HG03175 (cell line): Measurements from ENCODE around the gene PKIB.

Experiments used
- ATAC-seq: cut with Tn5 transposase; IDR thresholded peaks from one replicate; pipeline ENCODE4 v1.9.1; 2021; ENCODE audit warnings: mild to moderate bottlenecking, moderate library complexity; ENCODE audit not compliant: unreplicated experiment

PKIB gene

DNA sequence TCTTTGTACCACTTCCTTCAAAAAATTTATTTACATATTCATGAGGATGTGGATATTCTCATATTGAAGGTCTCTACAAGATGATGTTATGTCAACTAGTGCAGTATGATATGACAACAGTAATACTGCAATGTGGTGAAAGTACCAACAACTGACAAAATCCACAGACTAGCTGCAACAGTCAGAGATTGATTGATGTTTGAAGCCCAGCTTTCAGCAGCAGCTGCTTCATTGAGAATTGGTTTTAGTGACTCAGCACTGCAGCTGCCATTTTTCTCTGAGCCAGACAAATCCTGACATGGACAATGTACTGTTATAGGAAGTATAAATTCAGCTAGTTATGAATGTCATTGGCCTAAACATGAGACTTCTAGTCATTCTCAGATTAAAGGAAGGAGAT lies 53.8 kb downstream of the PKIB start:
- no peak for ATAC-seq

DNA sequence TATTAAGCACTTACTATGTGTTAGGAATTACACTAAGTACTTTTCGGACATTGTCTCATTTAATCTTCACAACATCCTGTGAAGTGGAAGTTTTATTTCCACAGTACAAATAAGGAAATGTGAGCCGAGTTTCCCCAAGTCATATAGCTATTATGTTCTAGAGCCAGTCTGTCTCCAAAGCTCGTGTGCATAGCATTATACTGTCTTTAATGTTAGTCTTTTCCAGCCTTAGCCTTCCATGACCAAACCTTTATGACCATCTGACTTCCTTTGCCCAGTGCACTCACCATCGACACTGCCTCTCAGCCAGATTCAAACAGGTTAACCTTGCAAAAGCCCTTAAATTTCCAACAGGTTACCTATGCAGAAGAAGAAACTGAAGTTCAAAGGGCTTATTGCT lies 55.7 kb downstream of the PKIB start:
- ATAC-seq = no peak

DNA sequence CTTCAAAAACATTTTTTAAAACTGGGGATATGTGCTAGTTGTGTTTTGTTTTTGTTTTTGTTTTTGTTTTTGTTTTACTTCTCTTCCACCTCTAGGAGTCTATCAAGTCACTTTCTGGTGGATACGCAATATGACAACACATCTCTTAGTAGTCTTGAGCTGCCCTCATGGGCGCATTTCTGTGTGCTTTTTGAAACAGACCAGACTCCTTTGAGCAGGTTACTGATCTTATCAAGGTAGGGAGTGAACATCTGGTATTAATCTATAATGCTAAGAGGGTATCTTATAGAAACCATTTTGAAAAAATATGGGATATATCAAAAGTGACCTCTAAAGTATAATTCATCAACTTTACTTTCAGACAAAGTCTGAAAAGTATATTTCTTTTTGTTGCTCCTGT lies 56.2 kb downstream of the PKIB start:
- ATAC-seq = no peak

DNA sequence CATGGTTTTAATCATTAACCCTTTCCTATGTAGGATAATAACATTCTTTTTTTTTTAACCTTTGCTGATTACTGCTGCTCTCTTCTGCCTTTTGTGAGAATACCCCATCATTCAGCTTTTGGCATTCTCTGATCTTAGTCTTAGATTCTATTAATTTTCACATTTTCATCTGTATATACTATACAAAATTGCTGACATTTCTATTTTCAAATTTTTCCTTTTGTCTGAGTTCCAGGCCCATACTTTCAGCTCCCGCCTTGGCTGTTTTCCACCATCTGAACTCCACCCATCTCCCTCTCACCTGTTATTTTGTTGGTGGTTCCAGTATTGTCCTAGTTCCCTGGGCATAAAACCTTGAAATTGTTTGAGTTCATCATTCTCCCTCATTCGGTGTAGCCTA lies 59.2 kb downstream of the PKIB start:
- ATAC-seq = no peak

DNA sequence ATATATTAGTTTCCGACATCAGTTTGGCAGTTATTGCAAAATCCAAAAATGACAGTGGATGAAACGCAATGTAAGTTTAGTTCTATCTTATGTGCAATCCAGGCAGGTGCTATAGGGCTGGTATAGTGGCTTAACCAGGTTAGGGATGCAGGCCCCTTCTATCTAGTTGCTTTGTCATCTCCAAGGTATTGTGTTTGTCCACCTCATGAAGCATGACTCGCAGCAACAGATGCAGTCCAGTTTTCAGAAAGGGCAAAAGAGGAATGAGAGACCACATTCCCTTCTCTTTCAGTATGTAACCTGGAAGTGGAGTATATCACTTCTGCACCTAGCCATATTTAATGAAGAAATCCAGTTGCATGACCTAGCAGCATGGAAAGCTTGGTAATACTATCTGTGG lies 59.7 kb downstream of the PKIB start:
- ATAC-seq = no peak

DNA sequence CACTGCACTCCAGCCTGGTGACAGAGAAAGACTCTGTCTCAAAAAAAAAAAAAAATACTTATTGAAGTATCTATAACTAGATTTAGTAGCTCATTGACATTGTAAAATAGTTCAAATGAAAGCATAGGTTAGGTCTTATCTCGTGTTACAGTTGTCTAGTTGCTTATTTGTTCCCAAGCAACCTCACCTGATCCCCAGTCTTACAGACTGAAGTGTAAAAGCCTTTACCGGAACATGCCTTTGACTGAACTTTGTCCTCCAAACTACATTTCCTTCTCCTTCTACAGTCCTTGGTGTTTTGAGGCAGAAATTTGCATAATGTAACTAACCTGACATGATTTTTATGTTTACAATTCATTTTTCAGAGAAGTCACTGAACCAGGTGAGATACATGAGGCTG lies 61.0 kb downstream of the PKIB start:
- ATAC-seq = no peak

DNA sequence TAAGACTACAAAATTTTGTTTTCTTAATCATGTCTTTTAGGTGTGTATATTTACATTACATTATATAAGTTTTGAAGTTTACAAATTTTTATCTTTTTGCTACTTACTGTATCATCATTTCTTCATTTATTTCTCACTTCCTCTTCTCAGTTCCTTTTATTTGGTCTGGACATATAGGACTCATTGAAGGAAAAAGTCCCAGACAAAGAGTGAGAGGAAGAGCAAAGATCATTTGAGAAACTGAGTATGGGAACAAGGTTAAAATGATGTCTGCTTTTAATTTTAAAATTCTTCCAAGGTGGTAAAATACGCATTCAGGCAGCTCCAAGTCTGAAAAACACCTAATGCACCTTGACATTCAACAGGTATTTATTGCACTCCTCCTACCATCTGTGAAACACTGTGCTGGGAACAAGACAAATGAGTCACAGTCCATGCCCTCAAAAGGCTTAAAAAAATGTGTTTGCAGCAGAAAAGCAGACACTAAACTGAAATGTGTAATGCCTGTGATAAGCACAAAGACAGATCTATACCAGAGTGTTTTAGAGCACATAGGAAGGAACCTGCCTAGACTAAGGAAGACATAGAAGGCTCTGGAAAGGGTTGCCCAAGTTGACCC lies 63.2 kb downstream of the PKIB start:
- ATAC-seq = no peak

DNA sequence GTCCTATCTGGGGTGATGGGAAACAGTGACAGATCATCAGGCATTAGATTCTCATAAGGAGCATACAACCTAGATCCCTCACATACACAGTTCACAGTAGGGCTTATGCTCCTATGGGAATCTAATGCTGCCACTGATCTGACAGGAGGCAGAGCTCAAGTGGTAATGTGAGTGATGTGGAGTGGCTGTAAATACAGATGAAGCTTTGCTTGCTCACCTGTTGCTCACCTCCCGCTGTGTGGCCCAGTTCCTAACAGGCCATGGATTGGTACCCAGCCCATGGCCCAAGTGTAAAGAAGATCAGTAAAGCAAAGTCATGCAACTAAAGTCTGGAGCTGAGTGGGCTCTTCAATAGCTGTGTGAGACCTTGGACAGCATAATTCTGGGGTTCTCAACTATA lies 65.9 kb downstream of the PKIB start:
- no peak for ATAC-seq

DNA sequence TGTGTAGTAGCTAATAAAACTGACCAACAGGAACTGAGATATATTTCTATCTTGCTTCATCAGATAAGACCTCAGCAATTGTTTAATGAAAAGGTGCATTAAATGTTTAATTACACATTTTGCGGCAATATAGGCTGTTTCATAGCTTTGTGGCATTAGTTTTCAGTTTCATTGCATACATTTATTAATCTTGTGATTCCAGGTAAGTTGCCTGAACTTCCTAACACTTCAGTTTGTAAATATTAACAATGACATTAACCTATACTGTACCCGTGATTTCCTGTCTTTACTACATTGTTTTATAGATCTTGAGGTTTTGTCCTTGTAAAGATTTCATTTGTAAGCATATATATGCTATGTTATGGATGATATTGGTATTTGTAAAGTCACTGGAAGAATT lies 66.5 kb downstream of the PKIB start:
- no peak for ATAC-seq

DNA sequence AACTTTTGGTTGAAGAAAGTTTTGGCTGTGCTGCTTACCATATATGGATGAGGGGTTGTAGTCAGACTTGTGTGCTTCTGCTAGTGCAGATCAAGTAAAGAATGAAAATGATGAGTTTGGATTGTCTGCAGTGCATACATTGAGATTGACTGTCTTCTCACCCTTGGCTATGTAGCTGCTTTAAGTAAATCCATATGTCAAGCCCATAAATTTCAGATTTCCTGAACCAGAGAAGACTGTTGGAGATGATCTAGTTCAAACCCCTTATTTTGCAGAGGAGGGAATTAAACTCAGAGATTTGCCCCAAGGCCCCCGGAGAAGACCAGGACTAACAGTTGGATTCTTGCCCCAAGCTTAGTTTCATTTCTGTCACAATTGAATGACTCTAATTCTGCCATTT lies 67.2 kb downstream of the PKIB start:
- ATAC-seq = no peak

DNA sequence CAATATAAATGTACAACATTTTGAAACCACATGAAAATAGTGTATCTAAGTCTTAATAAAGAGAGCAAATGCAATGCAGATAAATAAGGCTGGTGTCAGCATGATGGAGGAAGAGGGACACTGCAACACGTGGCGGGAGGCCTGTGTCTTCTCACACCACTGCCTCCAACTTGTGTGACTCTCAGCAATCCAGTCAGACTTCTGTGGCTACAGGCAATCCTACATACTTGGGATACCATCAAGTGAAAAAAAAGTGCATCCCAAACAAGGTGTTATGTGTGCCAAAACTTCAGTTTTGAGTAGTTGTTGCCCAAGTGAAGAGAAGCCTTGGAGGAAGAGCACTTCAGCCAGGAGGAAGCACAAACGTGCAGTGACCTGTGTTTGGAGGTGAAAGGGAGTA lies 68.6 kb downstream of the PKIB start:
- ATAC-seq = no peak

DNA sequence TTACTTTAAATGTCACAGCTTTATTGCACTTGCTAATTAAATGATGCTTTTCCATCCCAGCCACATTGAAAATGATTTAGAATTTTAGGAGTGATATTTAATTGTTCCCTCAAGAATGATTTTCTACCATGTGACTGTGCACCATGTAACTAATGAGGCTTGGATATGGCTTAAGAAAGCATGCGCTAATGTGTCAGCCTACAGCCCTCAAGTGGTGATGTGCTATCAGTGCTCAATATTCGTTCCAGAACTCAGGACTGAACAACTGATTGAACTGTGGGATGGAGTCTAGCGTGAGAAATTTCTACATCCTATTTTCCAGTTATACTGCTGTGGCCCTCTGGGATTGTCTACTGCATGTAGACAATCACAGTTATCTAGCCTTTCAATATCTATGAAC lies 71.5 kb downstream of the PKIB start:
- ATAC-seq = no peak

DNA sequence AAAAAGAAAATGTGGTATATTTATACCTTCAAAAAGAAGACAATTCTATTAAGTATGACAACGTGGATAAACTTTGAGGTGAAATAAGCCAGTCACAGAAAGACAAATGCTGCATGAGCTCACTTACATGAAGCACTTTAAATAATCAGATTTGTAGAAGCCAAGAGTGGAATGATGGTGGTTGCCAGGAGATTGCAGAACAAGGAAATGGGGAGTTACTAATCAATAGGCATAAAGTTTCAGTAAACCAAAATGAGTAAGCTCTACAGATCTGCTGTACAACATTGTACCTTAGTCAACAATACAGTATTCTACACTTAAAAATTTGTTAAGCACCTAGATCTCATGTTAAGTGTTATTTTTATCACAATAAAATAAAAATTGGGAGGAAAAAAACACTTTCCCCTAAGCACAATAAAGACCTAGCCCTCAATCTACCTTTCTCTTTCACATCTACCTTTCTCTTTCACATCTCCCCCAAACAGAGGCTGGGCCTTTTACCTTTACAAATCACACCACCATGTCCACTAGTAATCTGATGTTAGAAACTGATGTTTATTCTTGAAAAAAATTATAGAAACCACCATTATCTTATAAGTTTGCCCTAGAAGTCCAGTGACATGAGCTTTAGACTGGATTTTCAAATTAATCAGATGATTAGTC lies 73.9 kb downstream of the PKIB start:
- peak; percentile 61 for ATAC-seq

DNA sequence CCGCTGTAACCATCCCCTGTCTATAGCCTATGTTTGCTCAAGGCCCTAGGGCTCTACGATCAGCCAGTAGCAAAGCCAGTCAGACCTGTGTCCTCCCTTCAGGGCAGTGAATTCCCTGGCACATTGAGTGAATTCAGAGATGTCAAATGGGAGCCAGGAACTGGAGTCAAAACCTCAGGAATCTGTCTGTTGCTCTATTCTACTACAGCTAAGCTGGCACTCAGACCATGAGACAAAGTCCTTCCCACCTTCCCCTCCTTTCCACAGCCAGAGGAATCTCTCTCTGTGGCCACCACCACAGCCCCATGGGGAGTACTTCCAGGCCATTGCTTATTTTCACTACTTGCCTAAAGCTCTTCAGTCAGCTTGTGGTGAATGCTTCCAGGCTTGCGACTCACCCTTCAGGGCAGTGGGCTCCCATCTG lies 82.0 kb downstream of the PKIB start:
- no peak for ATAC-seq

DNA sequence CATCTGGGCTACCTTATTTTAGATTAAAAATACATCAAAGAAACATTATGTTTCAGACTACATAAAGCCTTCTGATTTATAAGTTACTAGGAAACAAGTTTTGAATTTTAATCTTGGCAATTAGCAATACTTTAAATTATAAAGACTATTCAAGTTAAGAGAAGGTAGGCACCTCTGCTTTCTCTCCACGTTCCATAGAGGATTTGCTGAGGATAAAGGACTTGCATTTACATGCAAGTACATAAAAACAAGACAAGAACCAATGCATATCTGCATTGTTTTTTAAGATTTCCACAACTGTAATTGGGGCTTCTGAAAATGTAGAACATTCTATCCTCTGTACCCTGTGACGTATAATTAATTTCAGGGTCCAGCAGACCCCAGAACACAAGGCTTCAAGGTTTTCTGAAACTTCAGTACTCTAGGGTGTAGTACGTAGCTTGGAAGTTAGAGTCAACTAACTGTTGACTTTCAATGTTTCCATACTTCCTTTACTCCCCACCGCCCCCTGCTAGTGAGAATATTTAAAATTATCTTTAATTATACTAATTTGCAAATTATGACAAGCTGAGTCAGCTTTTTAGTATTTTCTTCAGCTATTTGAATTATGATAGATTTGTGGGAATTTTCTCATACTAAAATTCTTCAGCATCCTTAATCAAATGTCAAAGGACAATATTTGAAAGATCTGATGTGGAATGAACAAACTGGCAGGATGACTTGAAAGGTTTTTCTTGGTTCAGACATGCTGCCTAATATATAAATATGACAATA lies 82.8 kb downstream of the PKIB start:
- no peak for ATAC-seq

DNA sequence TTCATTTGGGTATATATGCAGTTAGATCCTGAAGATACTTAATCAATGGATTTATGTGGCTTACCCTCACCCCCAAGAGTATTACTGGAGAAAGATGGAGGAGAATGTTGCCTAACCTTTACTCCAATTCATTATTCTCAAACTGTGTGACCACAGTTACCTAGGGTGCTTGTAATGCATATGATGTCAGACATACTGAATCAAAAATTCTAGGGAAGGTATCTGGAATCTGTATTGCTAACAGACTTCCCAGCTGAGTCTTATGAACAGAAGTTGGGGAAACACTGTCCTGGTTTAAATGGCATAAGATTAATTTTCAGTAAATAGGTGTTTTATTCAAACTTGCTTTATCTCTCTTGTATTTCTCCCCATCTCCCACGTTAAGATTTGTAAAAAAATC lies 83.9 kb downstream of the PKIB start:
- ATAC-seq = no peak

DNA sequence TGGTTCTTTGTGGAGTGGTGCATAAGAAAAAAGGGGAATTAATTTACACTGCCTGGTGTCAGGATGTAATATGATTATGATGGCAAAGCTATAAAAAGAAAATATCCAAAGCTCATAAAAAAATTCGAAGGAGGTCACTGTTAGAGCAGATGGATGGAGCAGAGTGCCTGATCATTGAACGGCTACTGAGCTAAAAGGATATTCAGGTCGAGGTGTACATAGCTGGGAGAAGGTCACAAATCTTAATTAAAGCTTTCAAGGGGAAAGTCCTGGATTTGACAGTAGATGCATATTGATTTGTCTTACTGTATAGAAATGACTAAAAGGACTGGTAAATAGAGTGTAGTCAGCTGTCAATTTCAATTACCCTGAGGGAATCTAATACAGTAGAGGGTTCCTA lies 84.4 kb downstream of the PKIB start:
- no peak for ATAC-seq

DNA sequence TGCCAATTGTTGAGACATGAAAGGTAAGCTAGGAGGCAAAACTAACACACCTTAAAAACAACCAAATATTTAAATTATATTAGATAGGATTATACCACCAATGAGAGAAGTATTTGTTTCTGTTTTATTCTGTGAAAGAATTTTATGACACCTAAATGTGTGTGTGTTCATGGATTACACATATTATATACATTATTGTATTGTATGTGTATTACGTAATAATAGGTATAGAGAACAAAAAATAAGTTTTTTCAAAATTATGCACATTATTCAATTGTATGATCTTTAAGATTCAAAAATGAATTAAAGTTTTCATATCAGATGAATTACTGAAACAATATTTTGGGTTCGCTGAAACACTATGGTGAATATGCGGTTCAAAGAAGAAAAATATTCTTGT lies 85.0 kb downstream of the PKIB start:
- ATAC-seq = no peak

DNA sequence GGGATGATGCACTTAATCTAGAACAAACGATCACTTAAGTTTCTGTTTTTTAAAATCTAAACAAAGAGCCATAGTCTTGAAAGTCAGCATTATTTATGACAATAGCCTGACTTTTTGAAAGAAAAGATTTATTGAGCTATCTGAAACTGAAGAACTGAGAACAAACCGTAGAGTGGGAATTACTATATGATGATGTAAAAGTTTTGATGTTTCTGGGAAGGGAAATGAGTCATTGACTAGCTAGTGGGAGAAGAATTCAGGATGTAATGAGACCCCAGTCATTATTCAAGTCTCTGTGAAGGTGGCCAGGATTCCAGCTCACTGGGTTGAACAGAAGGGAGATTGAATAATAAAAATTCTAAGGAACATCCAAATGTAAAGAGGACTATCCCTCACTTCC lies 85.9 kb downstream of the PKIB start:
- ATAC-seq = no peak

DNA sequence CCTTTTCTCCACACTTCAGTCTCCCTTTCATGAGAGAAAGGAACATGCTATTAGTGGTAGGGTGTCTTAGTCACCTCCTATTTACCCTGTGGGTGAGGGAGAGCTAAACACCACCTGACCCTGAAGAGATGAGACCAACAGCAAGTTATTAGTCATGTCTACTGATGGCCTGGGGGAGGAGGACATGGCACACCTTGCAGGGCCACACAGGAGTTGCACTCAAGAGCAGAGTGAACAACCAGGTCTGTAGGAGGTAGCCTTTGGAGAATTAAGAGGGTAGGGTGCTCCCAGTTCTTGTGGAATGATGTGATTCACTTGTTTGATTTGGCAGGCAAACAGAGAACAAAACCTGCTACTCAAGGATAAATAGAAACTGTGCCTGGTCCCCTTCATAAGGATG lies 86.6 kb downstream of the PKIB start:
- ATAC-seq = no peak

DNA sequence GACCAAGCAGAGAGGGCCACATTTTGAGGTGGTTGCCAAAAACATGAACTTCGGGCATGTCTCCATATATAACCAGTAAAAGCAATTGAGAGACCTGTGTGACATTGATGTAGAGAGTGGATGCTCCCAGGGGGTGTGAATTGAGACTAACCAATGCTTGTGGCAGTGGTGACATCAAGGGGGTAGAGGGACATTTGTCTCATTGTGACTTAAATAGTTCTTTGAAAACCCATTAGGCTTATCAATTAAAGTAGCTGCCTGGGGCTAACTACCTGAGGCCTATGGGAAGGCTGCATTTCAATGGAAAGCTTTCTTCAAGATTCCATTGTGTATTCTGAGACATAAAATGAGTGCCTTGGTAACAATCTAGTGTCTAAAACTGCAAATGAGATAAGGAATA lies 87.3 kb downstream of the PKIB start:
- ATAC-seq = no peak

DNA sequence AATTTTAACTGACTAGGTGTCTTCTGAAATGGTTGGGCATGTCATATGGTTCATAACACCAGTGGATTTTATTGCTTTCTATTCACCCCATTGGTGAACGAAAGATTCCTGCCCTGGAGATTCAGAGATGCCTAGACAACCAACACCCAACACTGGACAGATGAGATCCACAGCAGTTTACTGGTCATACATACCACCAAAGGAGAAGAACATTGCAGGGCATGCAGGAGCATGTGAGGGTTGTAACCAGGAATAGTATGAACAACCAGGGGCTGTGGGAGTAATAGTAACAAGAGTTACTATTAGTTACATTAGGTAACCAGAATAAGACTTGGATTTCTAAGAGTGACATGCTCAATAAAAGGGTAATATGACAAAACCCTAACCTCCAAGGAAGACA lies 91.5 kb downstream of the PKIB start:
- no peak for ATAC-seq
